GM12873 (cell line): ENCODE measurements around the gene DCAF8.

ENCODE experiments used
- TF ChIP-seq, protein P1 (sequence below): IDR thresholded peaks from 2 replicates; pipeline ENCODE4 v1.5.1; 2012; ENCODE audit warnings: low read depth, mild to moderate bottlenecking, moderate library complexity, low read length, control low read depth; ENCODE audit not compliant: insufficient read depth; ENCODE audit errors: missing control alignments

DCAF8 gene

DNA sequence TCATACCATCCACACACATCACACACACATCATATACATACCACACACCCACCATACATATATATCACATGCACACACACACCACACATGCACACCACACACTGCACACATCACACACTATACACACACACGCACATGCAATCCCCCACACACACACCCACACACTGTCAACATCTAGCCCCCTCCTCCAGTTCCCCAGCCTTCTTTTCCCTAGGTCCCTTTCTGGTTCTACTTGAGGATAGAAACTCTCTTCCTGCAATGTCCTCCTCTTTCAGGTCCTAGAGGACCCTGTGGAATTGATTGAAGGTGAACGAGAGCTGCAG lies 67.7 kb downstream of the DCAF8 start:
- TF ChIP-seq, protein P1, sequence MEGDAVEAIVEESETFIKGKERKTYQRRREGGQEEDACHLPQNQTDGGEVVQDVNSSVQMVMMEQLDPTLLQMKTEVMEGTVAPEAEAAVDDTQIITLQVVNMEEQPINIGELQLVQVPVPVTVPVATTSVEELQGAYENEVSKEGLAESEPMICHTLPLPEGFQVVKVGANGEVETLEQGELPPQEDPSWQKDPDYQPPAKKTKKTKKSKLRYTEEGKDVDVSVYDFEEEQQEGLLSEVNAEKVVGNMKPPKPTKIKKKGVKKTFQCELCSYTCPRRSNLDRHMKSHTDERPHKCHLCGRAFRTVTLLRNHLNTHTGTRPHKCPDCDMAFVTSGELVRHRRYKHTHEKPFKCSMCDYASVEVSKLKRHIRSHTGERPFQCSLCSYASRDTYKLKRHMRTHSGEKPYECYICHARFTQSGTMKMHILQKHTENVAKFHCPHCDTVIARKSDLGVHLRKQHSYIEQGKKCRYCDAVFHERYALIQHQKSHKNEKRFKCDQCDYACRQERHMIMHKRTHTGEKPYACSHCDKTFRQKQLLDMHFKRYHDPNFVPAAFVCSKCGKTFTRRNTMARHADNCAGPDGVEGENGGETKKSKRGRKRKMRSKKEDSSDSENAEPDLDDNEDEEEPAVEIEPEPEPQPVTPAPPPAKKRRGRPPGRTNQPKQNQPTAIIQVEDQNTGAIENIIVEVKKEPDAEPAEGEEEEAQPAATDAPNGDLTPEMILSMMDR, result no peak

DNA sequence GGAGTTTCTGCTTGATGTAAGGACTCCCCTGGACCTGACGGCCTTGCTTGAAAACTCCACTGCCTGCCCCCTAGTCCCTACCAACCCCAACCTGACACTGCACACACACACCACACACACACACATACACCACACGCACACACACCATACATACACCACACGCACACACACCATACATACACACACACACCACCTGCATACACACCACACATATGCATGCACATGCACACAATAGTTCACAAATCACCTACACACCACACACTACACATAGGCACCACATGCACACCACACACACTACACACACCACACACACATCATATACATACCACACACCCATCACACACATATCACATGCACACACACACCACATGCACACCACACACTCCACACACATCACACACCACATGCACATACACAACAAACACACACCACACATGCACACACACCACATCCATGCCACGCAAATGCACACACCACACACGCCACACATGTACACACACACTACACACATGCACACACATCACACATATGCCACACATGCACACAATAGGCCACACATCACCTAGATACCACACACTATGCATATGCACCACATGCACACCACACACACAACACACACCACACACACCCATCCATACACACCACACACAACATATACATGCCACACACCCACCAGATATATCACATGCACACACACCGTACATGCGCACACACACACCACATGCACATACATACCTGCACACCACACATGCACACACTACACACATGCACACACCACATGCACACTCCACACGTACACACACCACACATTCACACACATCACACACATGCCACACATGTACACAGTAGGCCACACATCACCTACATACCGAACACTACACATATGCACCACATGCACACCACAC lies 68.3 kb downstream of the DCAF8 start:
- TF ChIP-seq, protein P1, result no peak

DNA sequence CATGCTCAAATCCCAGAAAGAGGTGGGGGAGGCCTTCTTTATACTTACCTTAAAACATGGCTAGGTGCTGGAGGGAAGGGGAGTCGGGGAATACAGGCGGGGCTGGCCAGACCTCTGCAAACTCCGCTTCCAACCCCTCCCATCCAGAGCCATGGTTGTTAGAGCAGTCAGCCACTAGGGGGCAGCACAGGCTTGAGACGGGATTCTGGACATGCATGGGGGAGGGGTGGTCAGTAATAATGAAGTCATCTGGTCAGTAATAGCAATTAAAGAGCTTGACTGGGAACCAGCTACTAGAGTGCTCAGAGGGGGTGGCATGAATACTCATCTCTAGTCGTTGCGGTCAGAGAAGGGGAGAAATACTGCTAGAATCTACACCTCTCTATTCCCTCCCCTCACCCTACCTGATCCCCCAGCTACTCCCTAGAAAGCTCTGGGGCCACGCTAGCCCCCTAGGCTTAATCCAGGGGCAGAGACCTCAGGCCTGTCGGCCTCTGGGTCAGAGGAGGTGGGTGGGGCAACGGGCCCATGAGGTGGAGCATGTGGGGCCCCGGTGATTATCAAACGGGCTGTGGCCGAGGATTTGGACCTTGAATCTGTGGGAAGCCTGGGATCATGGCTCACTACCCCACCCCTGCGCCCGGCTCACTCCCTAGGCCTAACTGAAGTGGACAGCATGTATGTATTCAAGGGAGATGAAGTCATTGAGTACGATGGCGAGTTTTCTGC lies 69.1 kb downstream of the DCAF8 start:
- TF ChIP-seq, protein P1, result peak; percentile 97

DNA sequence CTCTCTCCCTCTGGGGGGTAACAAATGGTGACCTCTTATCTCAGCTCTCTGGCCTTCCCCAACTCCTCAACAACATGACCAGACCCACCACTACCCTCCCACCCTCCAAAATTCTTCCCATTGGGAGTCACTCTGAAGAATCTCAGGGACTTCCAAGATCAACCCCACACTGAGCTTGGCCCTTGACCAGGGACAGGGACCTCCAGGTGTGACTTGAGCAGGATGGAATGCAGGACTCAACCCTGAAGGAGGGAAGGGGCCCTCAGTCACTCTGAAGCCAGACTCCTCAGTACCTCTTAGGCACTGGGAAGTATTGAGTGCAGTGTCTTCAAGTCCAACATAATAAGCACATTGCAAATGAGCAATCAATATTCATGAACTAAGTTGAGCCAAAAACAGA lies 70.1 kb downstream of the DCAF8 start:
- TF ChIP-seq, protein P1, result no peak

DNA sequence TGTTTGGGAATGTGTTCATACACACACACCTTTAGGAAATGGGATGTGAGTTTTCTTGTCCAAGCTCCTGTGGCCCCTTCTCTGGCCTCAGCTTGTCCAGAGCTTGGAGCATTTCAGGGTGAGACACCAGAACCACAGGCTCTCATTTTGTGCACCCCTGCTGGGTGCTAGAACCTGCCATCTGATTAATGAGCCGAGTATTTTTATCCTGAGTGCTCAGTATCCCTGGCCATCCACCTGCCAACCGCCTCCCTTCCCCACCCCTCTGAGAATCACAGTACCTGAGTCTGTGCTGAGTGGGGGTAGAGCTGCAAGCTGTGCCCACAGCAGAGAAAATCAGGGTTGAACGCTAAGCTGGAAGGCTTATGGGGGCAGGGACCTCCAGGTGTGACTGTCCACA lies 70.6 kb downstream of the DCAF8 start:
- TF ChIP-seq, protein P1, result no peak

DNA sequence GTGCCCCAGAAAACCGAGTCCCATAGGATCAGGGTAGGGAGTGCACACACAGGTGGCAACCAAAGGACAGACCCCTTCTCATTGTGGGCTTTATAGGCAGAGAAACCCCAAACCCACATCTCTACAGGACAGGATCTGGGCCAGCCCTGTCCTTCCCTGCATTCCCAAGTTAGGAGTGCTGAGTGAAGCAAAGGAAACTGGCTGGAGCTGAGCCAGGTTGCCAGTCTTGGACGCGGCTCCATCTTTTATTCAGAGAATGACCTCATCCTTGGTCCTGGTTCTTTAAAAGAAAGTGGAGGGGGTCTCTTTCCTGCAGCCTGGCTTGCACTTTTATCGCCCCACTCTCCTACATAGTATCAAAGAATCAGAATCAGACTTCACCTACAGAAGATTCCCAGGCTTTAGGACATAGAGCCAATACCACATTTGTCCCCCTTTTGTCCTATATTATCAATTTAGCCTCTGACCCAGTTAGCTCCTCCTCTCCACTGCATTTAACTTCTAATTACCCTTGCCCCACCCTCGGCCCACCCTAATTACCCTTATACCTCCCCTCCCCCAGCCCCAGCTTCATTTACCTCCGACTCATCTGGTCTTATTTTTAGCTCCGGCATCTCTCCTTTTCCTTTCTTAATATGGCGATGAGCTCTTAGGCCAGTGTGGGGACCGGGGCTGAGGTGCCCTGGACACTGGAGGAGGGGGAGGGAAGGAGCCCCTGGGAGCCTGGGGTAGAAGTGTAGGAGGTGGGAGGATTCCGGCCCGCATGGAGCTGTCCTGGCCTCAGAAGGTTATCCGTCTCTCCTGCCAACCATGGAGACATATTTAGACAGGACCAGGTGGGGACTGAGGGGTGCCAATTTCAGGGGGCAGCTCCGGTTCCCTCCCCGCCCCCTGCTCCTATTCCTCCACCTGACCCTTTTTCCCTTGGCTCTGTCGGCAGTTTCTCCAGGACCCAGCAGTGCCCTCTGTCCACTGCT lies 72.4 kb downstream of the DCAF8 start, which contains the start of gene CASQ1:
TSS of gene CASQ1 (plus strand) at position 927 of the 977 bp plus-strand sequence. CDS start 177 bp downstream, outside the sequence.
- TF ChIP-seq, protein P1, result no peak
